CD4-positive, alpha-beta T cell (primary cell): ENCODE data around the gene DNLZ. TPM values are rescaled to one million over a fixed set of nuclear protein-coding genes. Genes with fewer than 3 reads are reported as not detected.
A peak's percentile ranks its signal among the peaks of the same experiment; 100 is the strongest.

ENCODE experiments used
- ATAC-seq: fragments of 200-7000 bp; cut with Tn5 transposase; one replicate; pipeline ENCODE4 v1.10.0; 2022; ENCODE audit warnings: mild to moderate bottlenecking; ENCODE audit not compliant: poor library complexity
- CTCF ChIA-PET: fragments of 350-600 bp; sonication (Branson Sonifier 250); formaldehyde crosslinking; loops from one replicate; lab custom pipeline; 2021; ENCODE audit warnings: antibody characterized with exemption, inconsistent platforms; lab: Charles Lee
- POLR2A ChIA-PET: fragments of 350-600 bp; sonication (Branson Sonifier 250); formaldehyde crosslinking; loops from one replicate; lab custom pipeline; 2021; ENCODE audit warnings: antibody characterized with exemption, inconsistent platforms; lab: Charles Lee
- DNase-seq, 14 experiments: peaks; one replicate each; pipeline ENCODE4 v3.0.0-alpha.2; 2013 to 2020; ENCODE audit warnings: mixed read lengths in 2 of 14
- H3K27ac ChIP-seq, 2 donors: one replicate each; pipeline versions ENCODE4 v1.5.1 to v1.7.0; 2013; ENCODE audit warnings: low read length in 2 of 2, low read depth in 1 of 2, mild to moderate bottlenecking in 1 of 2
- H3K27me3 ChIP-seq, 2 experiments: 1 replicate in 1 of 2; 2 replicates in 1 of 2; pipeline versions ENCODE4 v1.6.1 to v1.7.0; 2013; ENCODE audit warnings: low read length in 2 of 2, control low read depth in 1 of 2, mild to moderate bottlenecking in 1 of 2, moderate library complexity in 1 of 2; ENCODE audit not compliant: insufficient read depth in 2 of 2, control insufficient read depth in 1 of 2
- H3K36me3 ChIP-seq: one replicate; pipeline ENCODE4 v1.6.1; 2013; ENCODE audit warnings: low read length, control low read depth; ENCODE audit not compliant: insufficient read depth
- H3K4me1 ChIP-seq: one replicate; pipeline ENCODE4 v1.6.1; 2013; ENCODE audit warnings: low read length, control low read depth; ENCODE audit not compliant: insufficient read depth
- H3K4me3 ChIP-seq: one replicate; pipeline ENCODE4 v1.5.1; 2013; ENCODE audit warnings: mild to moderate bottlenecking, low read length, moderate library complexity
- H3K9me3 ChIP-seq, 2 experiments: 1 replicate in 1 of 2; 2 replicates in 1 of 2; pipeline versions ENCODE4 v1.6.1 to v1.7.0; 2013; ENCODE audit warnings: low read length in 2 of 2, mild to moderate bottlenecking in 2 of 2, control low read depth in 1 of 2, moderate library complexity in 1 of 2; ENCODE audit not compliant: control insufficient read depth in 1 of 2, insufficient read depth in 1 of 2
- H3K27ac Mint-ChIP-seq: one replicate; pipeline ENCODE4 v1.8.0; 2020; ENCODE audit warnings: mixed read lengths
- H3K27me3 Mint-ChIP-seq: one replicate; pipeline ENCODE4 v1.8.0; 2021; ENCODE audit warnings: mixed read lengths
- H3K36me3 Mint-ChIP-seq: one replicate; pipeline ENCODE4 v1.8.0; 2021; ENCODE audit warnings: low read depth, mixed read lengths
- H3K4me1 Mint-ChIP-seq: one replicate; pipeline ENCODE4 v1.8.0; 2021; ENCODE audit warnings: low read depth, mixed read lengths
- H3K4me3 Mint-ChIP-seq: one replicate; pipeline ENCODE4 v1.8.0; 2020; ENCODE audit warnings: mild to moderate bottlenecking, mixed read lengths
- H3K9me3 Mint-ChIP-seq: one replicate; pipeline ENCODE4 v1.8.0; 2020; ENCODE audit warnings: mixed read lengths
- intact Hi-C, 2 experiments: fragments of 100-400 bp; cut with DNase I in 1 of 2; cut with micrococcal nuclease in 1 of 2; formaldehyde crosslinking; loops; one replicate each; pipeline versions ENCODE4 v1.15.1 to v1.9.0; 2023 to 2025; cut with DNase I, micrococcal nuclease
- total RNA-seq, 174 experiments: library from RNA in 2 of 174; stranded (reverse) in 2 of 174; gene quantifications; one replicate each; pipeline ENCODE4 v1.2.3 and lab custom pipeline; 2021 to 2026
- TF ChIP-seq, protein P1 (sequence below): fragments of 200-600 bp; IDR thresholded peaks from one replicate; pipeline ENCODE4 v1.8.0; 2022; ENCODE audit warnings: antibody characterized with exemption, mild to moderate bottlenecking

DNLZ gene
- total RNA-seq, 2 experiments from 2014 or later, result 15.4 to 17.0 TPM

DNA sequence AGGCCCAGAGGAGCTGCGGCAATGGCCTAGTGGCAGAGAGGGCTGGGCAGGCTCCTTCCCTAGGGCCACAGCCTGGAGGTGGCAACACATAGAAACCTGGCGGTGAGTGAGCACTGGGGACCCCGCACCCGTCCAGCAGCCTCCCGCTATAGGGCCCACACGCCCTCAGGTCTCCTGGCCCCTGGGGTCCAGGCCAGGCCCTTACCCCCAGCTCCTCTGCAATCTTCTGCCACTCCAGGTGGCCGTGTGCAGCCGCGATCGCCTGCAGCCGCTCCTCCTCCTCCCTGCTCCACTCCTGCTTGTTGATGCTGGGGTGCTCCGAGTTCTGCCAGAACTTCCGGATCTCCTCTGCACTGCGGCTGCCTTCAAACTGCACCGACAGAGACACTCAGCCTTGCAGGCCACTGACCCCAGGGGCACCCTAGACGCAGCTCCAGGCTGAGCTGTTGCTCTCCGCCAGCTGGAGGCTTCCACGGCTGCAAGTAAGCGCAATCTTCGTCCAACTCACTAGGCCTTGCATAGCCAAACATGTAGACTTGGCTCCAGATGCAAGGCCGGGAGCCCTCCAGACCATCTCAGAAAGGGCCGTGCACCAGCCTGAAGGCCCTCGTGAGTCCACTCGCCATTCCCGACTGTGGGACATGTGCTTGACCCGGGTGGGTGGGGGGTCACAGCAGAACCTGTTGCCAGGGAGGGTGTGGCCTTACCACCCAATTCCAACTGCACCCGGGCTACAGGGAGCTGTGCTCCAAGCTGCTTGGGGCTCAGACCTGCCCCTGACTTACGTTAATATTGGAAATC lies 28.4 kb upstream of the DNLZ start:
- CTCF ChIA-PET, result no interaction called here
- ATAC-seq (no peak), DNase-seq (no peak)
- Histone ChIP-seq H3K27me3 (no peaks in the 10 kb centered on the region), H3K9me3 (no peaks in the 10 kb centered on the region), H3K4me3 (no peak overlapping the region), H3K36me3 (peaks cover 86% of the 10 kb centered on the region), H3K27ac (no peak overlapping the region), H3K4me1 (no peaks in the 10 kb centered on the region)
- H3K9me3 Mint-ChIP-seq, result no peaks in the 10 kb centered on the region
- H3K4me1 Mint-ChIP-seq, result no peaks in the 10 kb centered on the region
- intact Hi-C loops, result no loop called here
- POLR2A ChIA-PET, result no interaction called here
- no peaks in the 10 kb centered on the region for H3K27me3 Mint-ChIP-seq
- peaks cover 58% of the 10 kb centered on the region for H3K36me3 Mint-ChIP-seq
- H3K4me3 Mint-ChIP-seq, result peak overlapping the region; percentile 5
- H3K27ac Mint-ChIP-seq, result no peak overlapping the region
- TF ChIP-seq, protein P1, sequence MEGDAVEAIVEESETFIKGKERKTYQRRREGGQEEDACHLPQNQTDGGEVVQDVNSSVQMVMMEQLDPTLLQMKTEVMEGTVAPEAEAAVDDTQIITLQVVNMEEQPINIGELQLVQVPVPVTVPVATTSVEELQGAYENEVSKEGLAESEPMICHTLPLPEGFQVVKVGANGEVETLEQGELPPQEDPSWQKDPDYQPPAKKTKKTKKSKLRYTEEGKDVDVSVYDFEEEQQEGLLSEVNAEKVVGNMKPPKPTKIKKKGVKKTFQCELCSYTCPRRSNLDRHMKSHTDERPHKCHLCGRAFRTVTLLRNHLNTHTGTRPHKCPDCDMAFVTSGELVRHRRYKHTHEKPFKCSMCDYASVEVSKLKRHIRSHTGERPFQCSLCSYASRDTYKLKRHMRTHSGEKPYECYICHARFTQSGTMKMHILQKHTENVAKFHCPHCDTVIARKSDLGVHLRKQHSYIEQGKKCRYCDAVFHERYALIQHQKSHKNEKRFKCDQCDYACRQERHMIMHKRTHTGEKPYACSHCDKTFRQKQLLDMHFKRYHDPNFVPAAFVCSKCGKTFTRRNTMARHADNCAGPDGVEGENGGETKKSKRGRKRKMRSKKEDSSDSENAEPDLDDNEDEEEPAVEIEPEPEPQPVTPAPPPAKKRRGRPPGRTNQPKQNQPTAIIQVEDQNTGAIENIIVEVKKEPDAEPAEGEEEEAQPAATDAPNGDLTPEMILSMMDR, result no peak

DNA sequence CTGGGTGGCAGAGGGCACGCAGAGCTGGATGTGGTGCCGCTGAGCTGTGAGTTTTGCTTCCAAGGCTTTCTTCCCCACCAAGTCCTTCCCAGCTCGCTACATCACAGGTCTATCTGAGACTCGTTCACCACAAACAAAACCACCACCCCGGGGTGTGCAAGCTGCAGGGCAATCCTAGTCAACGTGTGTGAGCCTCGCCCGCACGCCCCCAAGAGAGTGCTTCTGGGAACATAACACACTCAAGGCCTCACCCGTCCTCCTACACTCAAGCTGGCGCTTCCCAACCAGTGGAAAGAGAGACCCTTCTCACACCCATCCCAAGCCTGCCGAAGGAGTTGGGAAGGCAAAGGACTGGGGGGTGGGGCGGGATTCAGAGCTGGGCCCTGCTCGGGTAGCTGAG lies 25.9 kb upstream of the DNLZ start:
- intact Hi-C loops, result no loop called here
- ChIA-PET CTCF (interaction anchor here (0.7 kb wide), 1 partner anchor 11 kb away, joined by 3 read pairs; no protein-coding TSS in a partner anchor), POLR2A (no interaction called here)
- Mint-ChIP-seq H3K4me1 (peaks cover 18% of the 10 kb centered on the region), H3K27ac (no peak overlapping the region), H3K27me3 (no peaks in the 10 kb centered on the region), H3K4me3 (no peak overlapping the region), H3K36me3 (peaks cover 64% of the 10 kb centered on the region), H3K9me3 (no peaks in the 10 kb centered on the region)
- Histone ChIP-seq H3K27ac (no peak overlapping the region), H3K4me3 (no peak overlapping the region), H3K9me3 (no peaks in the 10 kb centered on the region), H3K36me3 (peaks cover 63% of the 10 kb centered on the region), H3K27me3 (no peaks in the 10 kb centered on the region), H3K4me1 (peaks cover 16% of the 10 kb centered on the region)
- TF ChIP-seq, protein P1, result no peak
- ATAC-seq (no peak), DNase-seq (no peak)

DNA sequence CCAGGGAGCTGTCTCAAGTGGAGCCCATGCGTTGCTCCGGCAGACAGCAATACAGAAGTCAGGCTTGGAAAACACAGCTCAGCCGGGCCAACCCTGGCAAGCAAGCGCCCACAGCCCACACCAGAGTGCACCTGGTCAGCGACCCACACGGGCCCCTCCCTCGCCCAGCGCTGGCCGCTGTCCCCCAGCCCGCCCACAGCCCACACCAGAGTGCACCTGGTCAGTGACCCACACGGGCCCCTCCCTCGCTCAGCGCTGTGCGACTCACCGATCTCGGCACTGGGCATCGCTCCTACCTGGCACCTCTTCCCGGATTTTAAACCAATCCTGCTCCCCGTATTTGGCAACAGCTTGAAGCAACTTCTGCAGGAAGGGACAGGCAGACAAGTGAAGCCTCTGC lies 23.7 kb upstream of the DNLZ start:
- peaks cover 69% of the 10 kb centered on the region for H3K36me3 Mint-ChIP-seq
- DNase-seq, result no peak
- H3K27ac Mint-ChIP-seq, result no peak overlapping the region
- Histone ChIP-seq H3K27me3 (no peaks in the 10 kb centered on the region), H3K4me1 (peaks cover 22% of the 10 kb centered on the region), H3K27ac (no peak overlapping the region), H3K36me3 (peaks cover 56% of the 10 kb centered on the region), H3K4me3 (no peak overlapping the region), H3K9me3 (no peaks in the 10 kb centered on the region)
- ChIA-PET CTCF (interaction anchor here (1.4 kb wide), 1 partner anchor 23 kb away, joined by 4 read pairs; the partner anchor contains the start of gene DNLZ), POLR2A (no interaction called here)
- TF ChIP-seq, protein P1, result no peak
- ATAC-seq, result no peak
- H3K27me3 Mint-ChIP-seq, result no peaks in the 10 kb centered on the region
- intact Hi-C loops, result no loop called here
- H3K4me1 Mint-ChIP-seq, result peaks cover 18% of the 10 kb centered on the region
- H3K9me3 Mint-ChIP-seq, result no peaks in the 10 kb centered on the region
- no peak overlapping the region for H3K4me3 Mint-ChIP-seq
